Measurements from ENCODE around the gene CNNM2. TPM values are rescaled to one million over a fixed set of nuclear protein-coding genes. Genes with fewer than 3 reads are reported as not detected.
A peak's percentile ranks its signal among the peaks of the same experiment; 100 is the strongest.
"Not testable (repeated sequence)": the region's sequence is repeated elsewhere in the genome, so short reads cannot be mapped to it uniquely, and the experiment has no call there.

The CNNM2 gene
- total RNA-seq, 1 donor from 2014 or later = 11.1 TPM

GRCh38 chr10:103111918-103112877 lies 194.1 kb downstream of the CNNM2 start:
- no peak for ATAC-seq
- no peak for DNase-seq (ENCODE audit: low spot score)
- intact Hi-C loops (cut with DNase I) = no loop called here

- intact Hi-C loops (cut with DNase I) = no loop called here
- no peak for DNase-seq (ENCODE audit: low spot score)
- ATAC-seq = no peak
These were observed 196.8 kb downstream of the CNNM2 start for GRCh38 chr10:103114876-103115275.

- intact Hi-C loops (cut with DNase I) = no loop called here
These were observed 199.2 kb downstream of the CNNM2 start for GRCh38 chr10:103117247-103117646.

GRCh38 chr10:103120546-103120945 lies 202.5 kb downstream of the CNNM2 start:
- intact Hi-C loops (cut with DNase I) = no loop called here
- DNase-seq (ENCODE audit: low spot score) = no peak
- no peak for ATAC-seq

More at GRCh38 chr10:103117247-103117646, 199.2 kb downstream of the CNNM2 start:
- DNase-seq (ENCODE audit: low spot score) (no peak), ATAC-seq (no peak)

GRCh38 chr10:103120977-103121735 lies 203.1 kb downstream of the CNNM2 start:
- intact Hi-C loops (cut with DNase I) = no loop called here
- ATAC-seq (peak; percentile 81), DNase-seq (ENCODE audit: low spot score) (no peak)

- DNase-seq (ENCODE audit: low spot score) (no peak), ATAC-seq (no peak)
- intact Hi-C loops (cut with DNase I) = no loop called here
These were observed 205.4 kb downstream of the CNNM2 start for GRCh38 chr10:103123282-103124024.

GRCh38 chr10:103124420-103125096 lies 206.5 kb downstream of the CNNM2 start:
- ATAC-seq = no peak
- intact Hi-C loops (cut with DNase I) = no loop called here
- no peak for DNase-seq (ENCODE audit: low spot score)

- ATAC-seq = no peak
- intact Hi-C loops (cut with DNase I) = no loop called here
- no peak for DNase-seq (ENCODE audit: low spot score)
These were observed 207.5 kb downstream of the CNNM2 start for GRCh38 chr10:103125323-103126267.

GRCh38 chr10:103127241-103127640 lies 209.1 kb downstream of the CNNM2 start:
- intact Hi-C loops (cut with DNase I) = no loop called here
- DNase-seq (ENCODE audit: low spot score) (no peak), ATAC-seq (no peak)

- DNase-seq (ENCODE audit: low spot score); intact Hi-C loops (cut with DNase I); ATAC-seq: not testable (repeated sequence)
These were observed 212.1 kb downstream of the CNNM2 start for GRCh38 chr10:103130180-103130579.

- ATAC-seq = no peak
- intact Hi-C loops (cut with DNase I) = no loop called here
These were observed 212.8 kb downstream of the CNNM2 start for GRCh38 chr10:103130910-103131309.

GRCh38 chr10:103135168-103135567 lies 217.1 kb downstream of the CNNM2 start:
- ATAC-seq; intact Hi-C loops (cut with DNase I); DNase-seq (ENCODE audit: low spot score): not testable (repeated sequence)

More at GRCh38 chr10:103130910-103131309, 212.8 kb downstream of the CNNM2 start:
- no peak for DNase-seq (ENCODE audit: low spot score)

GRCh38 chr10:103139803-103140202 lies 221.7 kb downstream of the CNNM2 start:
- intact Hi-C loops (cut with DNase I) = loop anchor here (1.0 kb wide), 1 partner anchor 8 kb away; no protein-coding TSS in a partner anchor
- no peak for ATAC-seq
- DNase-seq (ENCODE audit: low spot score) = no peak

Other genes with a start within 250 kb of the CNNM2 start
- 17.4 TPM for gene ARL3, start 203.9 kb upstream of the CNNM2 start, total RNA-seq
- gene SFXN2, start 203.7 kb upstream of the CNNM2 start, total RNA-seq = 7.6 TPM
- gene WBP1L, start 174.3 kb upstream of the CNNM2 start, total RNA-seq = 66.2 TPM
- 0.18 TPM for gene CYP17A1, start 80.9 kb upstream of the CNNM2 start, total RNA-seq
- gene BORCS7, start 64.0 kb upstream of the CNNM2 start, total RNA-seq = 21.1 TPM
- 0.49 TPM for gene AS3MT, start 48.8 kb upstream of the CNNM2 start, total RNA-seq